HCT116 (cell line): ENCODE measurements around the gene RAB13. TPM values are rescaled to one million over a fixed set of nuclear protein-coding genes. Genes with fewer than 3 reads are reported as not detected.
A peak's percentile ranks its signal among the peaks of the same experiment; 100 is the strongest.

Source experiments
- ATAC-seq: fragments of 200-7000 bp; cut with Tn5 transposase; 2 replicates; pipeline ENCODE4 v1.9.1; 2020; ENCODE audit warnings: mild to moderate bottlenecking, moderate library complexity
- BruUV-seq: library from RNA; stranded (reverse); fragments of 400-500 nt; replicated peaks from 2 replicates; lab custom pipeline; 2021; lab: Mats Ljungman, UMichigan
- CTCF ChIA-PET: fragments of 300-600 bp; sonication (Branson Sonifier 250); formaldehyde crosslinking; loops from one replicate; lab custom pipeline; 2021; ENCODE audit warnings: antibody characterized with exemption; lab: Charles Lee
- POLR2A ChIA-PET: fragments of 300-600, 350-600 bp; sonication (Branson Sonifier 250); formaldehyde crosslinking; loops from one replicate; lab custom pipeline; 2021; ENCODE audit warnings: antibody characterized with exemption; lab: Charles Lee
- RAD21 ChIA-PET, 2 experiments: fragments of 300-600 bp; sonication (Branson Sonifier 250); formaldehyde crosslinking; loops; one replicate each; lab custom pipeline; 2023; ENCODE audit warnings: low total read pairs in 2 of 2; ENCODE audit not compliant: uncharacterized antibody in 2 of 2, unreplicated experiment in 2 of 2, low non-redundant PET in 1 of 2; lab: Charles Lee
- DNase-seq: peaks from one replicate; pipeline ENCODE4 v3.0.0-alpha.2; 2010; ENCODE audit warnings: low read depth, low spot score
- H2AFZ ChIP-seq: fragments of 200-600 bp; shearing (Covaris generic), sonication (generic); 2 replicates; pipeline ENCODE4 v1.6.1; 2017; ENCODE audit warnings: low read depth, mixed run types, mixed read lengths, antibody characterized with exemption, low read length; ENCODE audit not compliant: poor library complexity, severe bottlenecking
- H3K27ac ChIP-seq: 2 replicates; pipeline ENCODE4 v1.5.1; 2012; ENCODE audit warnings: low read depth, low read length
- H3K27me3 ChIP-seq: fragments of 200-600 bp; sonication (generic); 2 replicates; pipeline ENCODE4 v1.6.1; 2016; ENCODE audit warnings: mixed run types, low read length, mixed read lengths; ENCODE audit not compliant: insufficient read depth
- H3K36me3 ChIP-seq, 2 experiments: fragments of 200-500 bp in 1 of 2; fragments of 200-600 bp in 1 of 2; sonication (Bioruptor generic) in 1 of 2; sonication (generic) in 1 of 2; 2 replicates each; pipeline versions ENCODE4 v1.5.1 to v1.6.1; 2014 to 2016; ENCODE audit warnings: low read length in 2 of 2, inconsistent platforms in 1 of 2, mixed read lengths in 1 of 2, mixed run types in 1 of 2; ENCODE audit not compliant: insufficient read depth in 2 of 2, control insufficient read depth in 1 of 2
- H3K4me1 ChIP-seq, 2 experiments: fragments of 200-600 bp in 1 of 2; sonication (generic) in 1 of 2; 2 replicates each; pipeline versions ENCODE4 v1.5.1 to v1.6.1; 2012 to 2017; ENCODE audit warnings: low read length in 2 of 2, inconsistent platforms in 1 of 2, mild to moderate bottlenecking in 1 of 2, mixed read lengths in 1 of 2, mixed run types in 1 of 2, moderate library complexity in 1 of 2; ENCODE audit not compliant: insufficient read depth in 2 of 2, control insufficient read depth in 1 of 2
- H3K4me2 ChIP-seq: fragments of 200-600 bp; sonication (generic); 2 replicates; pipeline ENCODE4 v1.6.1; 2017; ENCODE audit warnings: mixed run types, low read length, mixed read lengths
- H3K4me3 ChIP-seq, 2 experiments: fragments of 200-600 bp in 1 of 2; sonication (generic) in 1 of 2; replicated peaks in 1 of 2; 2 replicates each; pipeline ENCODE4 v1.5.1; 2011 to 2016; ENCODE audit warnings: low read length in 2 of 2, control low read depth in 1 of 2, low read depth in 1 of 2, mild to moderate bottlenecking in 1 of 2, mixed read lengths in 1 of 2, mixed run types in 1 of 2
- H3K79me2 ChIP-seq: fragments of 200-600 bp; sonication (generic); 2 replicates; pipeline ENCODE4 v1.6.1; 2017; ENCODE audit warnings: mild to moderate bottlenecking, mixed run types, low read length, moderate library complexity, mixed read lengths; ENCODE audit not compliant: insufficient read depth
- H3K9ac ChIP-seq: fragments of 200-600 bp; sonication (generic); 2 replicates; pipeline ENCODE4 v1.6.1; 2016; ENCODE audit warnings: low read length, mixed read lengths
- H3K9me2 ChIP-seq: fragments of 200-600 bp; sonication (generic), shearing (Covaris generic); 2 replicates; pipeline ENCODE4 v1.6.1; 2017; ENCODE audit warnings: mixed run types, mild to moderate bottlenecking, moderate library complexity; ENCODE audit not compliant: insufficient read depth
- H3K9me3 ChIP-seq, 2 experiments: fragments of 200-500 bp in 1 of 2; fragments of 200-600 bp in 1 of 2; sonication (Bioruptor generic) in 1 of 2; sonication (generic) in 1 of 2; 2 replicates each; pipeline ENCODE4 v1.6.1; 2014 to 2017; ENCODE audit warnings: low read length in 2 of 2, mixed read lengths in 2 of 2, inconsistent platforms in 1 of 2, low read depth in 1 of 2, mild to moderate bottlenecking in 1 of 2, mixed run types in 1 of 2, moderate library complexity in 1 of 2; ENCODE audit not compliant: control insufficient read depth in 1 of 2, insufficient read depth in 1 of 2
- H4K20me1 ChIP-seq: fragments of 200-600 bp; sonication (generic), shearing (Covaris generic); 2 replicates; pipeline ENCODE4 v1.6.1; 2017; ENCODE audit warnings: mixed run types, mild to moderate bottlenecking, moderate library complexity; ENCODE audit not compliant: insufficient read depth
- ATF3 ChIP-seq: IDR thresholded peaks from 2 replicates; pipeline ENCODE4 v1.6.1; 2012
- CBX3 ChIP-seq: IDR thresholded peaks from 2 replicates; pipeline ENCODE4 v1.6.1; 2012; ENCODE audit warnings: low read depth
- CEBPB ChIP-seq: IDR thresholded peaks from 2 replicates; pipeline ENCODE4 v1.6.1; 2012; ENCODE audit warnings: low read depth
- CTCF ChIP-seq, 3 experiments: fragments of 200-600 bp in 1 of 3; sonication (generic) in 1 of 3; IDR thresholded peaks in 2 of 3; conservative IDR thresholded peaks in 1 of 3; 2 replicates each; pipeline ENCODE4 v1.5.1; 2012 to 2017; ENCODE audit warnings: low read depth in 2 of 3, low read length in 2 of 3, antibody characterized with exemption in 1 of 3, borderline replicate concordance in 1 of 3, control low read depth in 1 of 3, mild to moderate bottlenecking in 1 of 3, mixed read lengths in 1 of 3, mixed run types in 1 of 3, moderate library complexity in 1 of 3; ENCODE audit not compliant: insufficient read depth in 1 of 3
- EGR1 ChIP-seq: IDR thresholded peaks from 2 replicates; pipeline ENCODE4 v1.6.1; 2012; ENCODE audit warnings: low read depth
- ELF1 ChIP-seq: IDR thresholded peaks from 2 replicates; pipeline ENCODE4 v1.6.1; 2012; ENCODE audit warnings: low read depth, borderline replicate concordance
- EZH2phosphoT487 ChIP-seq: fragments of 200-600 bp; IDR thresholded peaks from 2 replicates; pipeline ENCODE4 v1.6.1; 2018; ENCODE audit warnings: antibody characterized with exemption, borderline replicate concordance
- FOSL1 ChIP-seq: IDR thresholded peaks from 2 replicates; pipeline ENCODE4 v1.6.1; 2012; ENCODE audit warnings: low read depth
- JUND ChIP-seq: IDR thresholded peaks from 2 replicates; pipeline ENCODE4 v1.6.1; 2012
- MAX ChIP-seq: IDR thresholded peaks from 2 replicates; pipeline ENCODE4 v1.6.1; 2012
- POLR2AphosphoS5 ChIP-seq: IDR thresholded peaks from 2 replicates; pipeline ENCODE4 v1.6.1; 2011; ENCODE audit warnings: mild to moderate bottlenecking, low read depth, low read length, moderate library complexity
- SP1 ChIP-seq: IDR thresholded peaks from 2 replicates; pipeline ENCODE4 v1.6.1; 2012; ENCODE audit warnings: low read depth
- ZNF274 ChIP-seq: fragments of 200-500 bp; sonication (Bioruptor generic); IDR thresholded peaks from 2 replicates; pipeline ENCODE4 v1.6.1; 2014; ENCODE audit warnings: mild to moderate bottlenecking, low read depth, low read length, inconsistent platforms
- intact Hi-C: fragments of 100-400 bp; cut with micrococcal nuclease; formaldehyde crosslinking; loops from 2 replicates; pipeline ENCODE4 v1.10.0; 2022
- total RNA-seq: library from RNA; stranded (reverse); gene quantifications from one replicate; pipeline ENCODE4 v1.2.1, GENCODE V29; 2021; ENCODE audit not compliant: unreplicated experiment
- TF ChIP-seq, protein P1 (sequence below): IDR thresholded peaks from 2 replicates; pipeline ENCODE4 v1.6.1; 2011; ENCODE audit warnings: mild to moderate bottlenecking, low read length, moderate library complexity; ENCODE audit not compliant: insufficient replicate concordance; ENCODE audit errors: extremely low read depth
- TF ChIP-seq, protein P2 (sequence below): IDR thresholded peaks from 2 replicates; pipeline ENCODE4 v1.6.1; 2012; ENCODE audit warnings: low read depth

Gene RAB13
- total RNA-seq, 1 experiment from 2014 or later = 93.6 TPM

GRCh38 chr1:153991151-153991630, 5.1 kb upstream of the RAB13 start:
- peaks cover 7 to 34% of the 10 kb centered on the region in 2 experiments for H3K4me1 ChIP-seq
- DNase-seq = no peak
- ChIA-PET POLR2A (interaction anchor here (1.2 to 3.2 kb wide), 13 partner anchors 8 to 458 kb away, joined by 3 to 24 read pairs (median 8); partner anchors contain the start of genes CREB3L4, GATAD2B, ILF2 and S100A16), RAD21 (no interaction called here), CTCF (interaction anchor here (1.3 kb wide), 1 partner anchor 14 kb away, joined by 3 read pairs; the partner anchor contains the start of gene JTB)
- TF ChIP-seq POLR2AphosphoS5 (no peak), SP1 (no peak), EZH2phosphoT487 (no peak), CTCF (IDR thresholded peaks at IDR 0.05 in 2 of 3, conservative IDR thresholded peaks at IDR 0.05 in 1 of 3; ENCODE audit: borderline replicate concordance in 1 of 3, insufficient read depth in 1 of 3, low read depth in 2 of 3, low read length in 2 of 3) (no peak), FOSL1 (no peak), ZNF274 (no peak), ATF3 (no peak), EGR1 (no peak), CEBPB (no peak), JUND (no peak), ELF1 (no peak), CBX3 (no peak), MAX (no peak)
- TF ChIP-seq, protein P1, sequence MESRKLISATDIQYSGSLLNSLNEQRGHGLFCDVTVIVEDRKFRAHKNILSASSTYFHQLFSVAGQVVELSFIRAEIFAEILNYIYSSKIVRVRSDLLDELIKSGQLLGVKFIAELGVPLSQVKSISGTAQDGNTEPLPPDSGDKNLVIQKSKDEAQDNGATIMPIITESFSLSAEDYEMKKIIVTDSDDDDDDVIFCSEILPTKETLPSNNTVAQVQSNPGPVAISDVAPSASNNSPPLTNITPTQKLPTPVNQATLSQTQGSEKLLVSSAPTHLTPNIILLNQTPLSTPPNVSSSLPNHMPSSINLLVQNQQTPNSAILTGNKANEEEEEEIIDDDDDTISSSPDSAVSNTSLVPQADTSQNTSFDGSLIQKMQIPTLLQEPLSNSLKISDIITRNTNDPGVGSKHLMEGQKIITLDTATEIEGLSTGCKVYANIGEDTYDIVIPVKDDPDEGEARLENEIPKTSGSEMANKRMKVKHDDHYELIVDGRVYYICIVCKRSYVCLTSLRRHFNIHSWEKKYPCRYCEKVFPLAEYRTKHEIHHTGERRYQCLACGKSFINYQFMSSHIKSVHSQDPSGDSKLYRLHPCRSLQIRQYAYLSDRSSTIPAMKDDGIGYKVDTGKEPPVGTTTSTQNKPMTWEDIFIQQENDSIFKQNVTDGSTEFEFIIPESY = no peak
- TF ChIP-seq, protein P2, sequence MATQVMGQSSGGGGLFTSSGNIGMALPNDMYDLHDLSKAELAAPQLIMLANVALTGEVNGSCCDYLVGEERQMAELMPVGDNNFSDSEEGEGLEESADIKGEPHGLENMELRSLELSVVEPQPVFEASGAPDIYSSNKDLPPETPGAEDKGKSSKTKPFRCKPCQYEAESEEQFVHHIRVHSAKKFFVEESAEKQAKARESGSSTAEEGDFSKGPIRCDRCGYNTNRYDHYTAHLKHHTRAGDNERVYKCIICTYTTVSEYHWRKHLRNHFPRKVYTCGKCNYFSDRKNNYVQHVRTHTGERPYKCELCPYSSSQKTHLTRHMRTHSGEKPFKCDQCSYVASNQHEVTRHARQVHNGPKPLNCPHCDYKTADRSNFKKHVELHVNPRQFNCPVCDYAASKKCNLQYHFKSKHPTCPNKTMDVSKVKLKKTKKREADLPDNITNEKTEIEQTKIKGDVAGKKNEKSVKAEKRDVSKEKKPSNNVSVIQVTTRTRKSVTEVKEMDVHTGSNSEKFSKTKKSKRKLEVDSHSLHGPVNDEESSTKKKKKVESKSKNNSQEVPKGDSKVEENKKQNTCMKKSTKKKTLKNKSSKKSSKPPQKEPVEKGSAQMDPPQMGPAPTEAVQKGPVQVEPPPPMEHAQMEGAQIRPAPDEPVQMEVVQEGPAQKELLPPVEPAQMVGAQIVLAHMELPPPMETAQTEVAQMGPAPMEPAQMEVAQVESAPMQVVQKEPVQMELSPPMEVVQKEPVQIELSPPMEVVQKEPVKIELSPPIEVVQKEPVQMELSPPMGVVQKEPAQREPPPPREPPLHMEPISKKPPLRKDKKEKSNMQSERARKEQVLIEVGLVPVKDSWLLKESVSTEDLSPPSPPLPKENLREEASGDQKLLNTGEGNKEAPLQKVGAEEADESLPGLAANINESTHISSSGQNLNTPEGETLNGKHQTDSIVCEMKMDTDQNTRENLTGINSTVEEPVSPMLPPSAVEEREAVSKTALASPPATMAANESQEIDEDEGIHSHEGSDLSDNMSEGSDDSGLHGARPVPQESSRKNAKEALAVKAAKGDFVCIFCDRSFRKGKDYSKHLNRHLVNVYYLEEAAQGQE = no peak
- peak overlapping the region; percentile 89 to 96 for H3K4me3 ChIP-seq
- peak overlapping the region; percentile 99 for H3K9ac ChIP-seq
- peaks cover 15 to 31% of the 10 kb centered on the region in 2 experiments for H3K36me3 ChIP-seq
- TSS peak; percentile 82 for BruUV-seq
- peaks cover 11% of the 10 kb centered on the region; the same call in 1 of the 2 replicates for H4K20me1 ChIP-seq
- H3K9me2 ChIP-seq = no peaks in the 10 kb centered on the region
- no peaks in the 10 kb centered on the region for H3K27me3 ChIP-seq
- ATAC-seq = no peak
- H3K79me2 ChIP-seq = peaks cover 24% of the 10 kb centered on the region
- H2AFZ ChIP-seq = no peak overlapping the region
- intact Hi-C loops = no loop called here
- H3K4me2 ChIP-seq = peak overlapping the region; percentile 75
- peak overlapping the region; percentile 80 for H3K27ac ChIP-seq
- no peaks in the 10 kb centered on the region for H3K9me3 ChIP-seq
